Testis (tissue), 2 donors: Measurements from ENCODE around the gene MPPED1.

ENCODE experiments used
- CTCF ChIP-seq, 3 experiments: fragments of 450-650 bp in 2 of 3; fragments of 200-600 bp in 1 of 3; sonication (generic) in 1 of 3; IDR thresholded peaks; one replicate each; pipeline ENCODE4 v1.5.1; 2016 to 2019; ENCODE audit warnings: antibody characterized with exemption in 3 of 3, mild to moderate bottlenecking in 2 of 3, moderate library complexity in 1 of 3
- POLR2A ChIP-seq: fragments of 450-650 bp; IDR thresholded peaks from one replicate; pipeline ENCODE4 v1.6.1; 2017; ENCODE audit warnings: antibody characterized with exemption, mild to moderate bottlenecking, moderate library complexity

- TF ChIP-seq CTCF (IDR thresholded peaks at IDR 0.05) (no peak), POLR2A (no peak)
Measured at GRCh38 chr22:43408009-43408408, 3.8 kb upstream of the MPPED1 start.
